Measurements from ENCODE around the gene NCOA3. TPM values are rescaled to one million over a fixed set of nuclear protein-coding genes. Genes with fewer than 3 reads are reported as not detected.

The NCOA3 gene
- total and polyA plus RNA-seq, 2 experiments from 2014 or later: 6.7 to 16.2 TPM

DNA sequence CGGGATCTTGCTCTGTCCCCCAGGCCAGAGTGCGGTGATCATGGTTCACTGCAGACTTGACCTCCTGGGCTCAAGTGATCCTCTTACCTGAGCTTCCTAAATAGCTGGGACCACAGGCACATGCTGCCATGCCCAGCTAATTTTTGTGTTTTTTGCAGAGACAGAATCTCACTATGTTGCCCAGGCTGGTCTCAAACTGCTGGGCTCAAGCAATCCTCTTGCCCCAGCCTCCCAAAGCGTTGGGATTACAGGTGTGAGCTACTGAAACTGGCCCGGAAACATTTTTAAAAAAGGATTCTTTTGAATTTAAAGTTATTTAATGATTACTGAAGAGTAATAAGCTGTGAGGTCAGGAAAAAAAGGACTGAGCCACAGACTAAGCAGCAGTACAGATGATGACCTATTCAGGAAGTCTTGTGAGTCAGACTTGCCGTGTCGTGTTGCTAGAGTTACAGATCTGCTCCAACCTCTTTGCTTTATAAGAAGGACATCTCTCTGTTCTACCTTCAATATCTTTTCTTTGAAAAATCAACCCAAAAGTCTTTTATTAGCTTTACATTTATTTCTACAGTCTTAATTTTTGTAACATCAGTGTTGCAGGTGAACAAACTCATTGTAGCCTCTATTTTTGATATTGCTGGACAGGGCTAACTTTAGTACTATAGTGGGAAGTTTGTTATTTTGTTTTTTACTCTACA lies 108.7 kb downstream of the NCOA3 start:
- TF ChIP-seq, protein P1, sequence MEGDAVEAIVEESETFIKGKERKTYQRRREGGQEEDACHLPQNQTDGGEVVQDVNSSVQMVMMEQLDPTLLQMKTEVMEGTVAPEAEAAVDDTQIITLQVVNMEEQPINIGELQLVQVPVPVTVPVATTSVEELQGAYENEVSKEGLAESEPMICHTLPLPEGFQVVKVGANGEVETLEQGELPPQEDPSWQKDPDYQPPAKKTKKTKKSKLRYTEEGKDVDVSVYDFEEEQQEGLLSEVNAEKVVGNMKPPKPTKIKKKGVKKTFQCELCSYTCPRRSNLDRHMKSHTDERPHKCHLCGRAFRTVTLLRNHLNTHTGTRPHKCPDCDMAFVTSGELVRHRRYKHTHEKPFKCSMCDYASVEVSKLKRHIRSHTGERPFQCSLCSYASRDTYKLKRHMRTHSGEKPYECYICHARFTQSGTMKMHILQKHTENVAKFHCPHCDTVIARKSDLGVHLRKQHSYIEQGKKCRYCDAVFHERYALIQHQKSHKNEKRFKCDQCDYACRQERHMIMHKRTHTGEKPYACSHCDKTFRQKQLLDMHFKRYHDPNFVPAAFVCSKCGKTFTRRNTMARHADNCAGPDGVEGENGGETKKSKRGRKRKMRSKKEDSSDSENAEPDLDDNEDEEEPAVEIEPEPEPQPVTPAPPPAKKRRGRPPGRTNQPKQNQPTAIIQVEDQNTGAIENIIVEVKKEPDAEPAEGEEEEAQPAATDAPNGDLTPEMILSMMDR (IDR thresholded peaks at IDR 0.05; ENCODE audit: low read depth, low read length): no peak
- H3K27me3 ChIP-seq: no peaks in the 10 kb centered on the region
- H3K4me3 ChIP-seq: no peak overlapping the region
- H3K36me3 ChIP-seq: no peaks in the 10 kb centered on the region
- no peaks in the 10 kb centered on the region for H3K9me3 ChIP-seq (ENCODE audit: low read depth)
- H3K4me1 ChIP-seq (ENCODE audit: low read depth): no peaks in the 10 kb centered on the region
- no peak overlapping the region for H3K27ac ChIP-seq
- DNase-seq (ENCODE audit: low read depth in 1 of 2, low spot score in 1 of 2): peak in 1 of 2 donors; percentile 85

DNA sequence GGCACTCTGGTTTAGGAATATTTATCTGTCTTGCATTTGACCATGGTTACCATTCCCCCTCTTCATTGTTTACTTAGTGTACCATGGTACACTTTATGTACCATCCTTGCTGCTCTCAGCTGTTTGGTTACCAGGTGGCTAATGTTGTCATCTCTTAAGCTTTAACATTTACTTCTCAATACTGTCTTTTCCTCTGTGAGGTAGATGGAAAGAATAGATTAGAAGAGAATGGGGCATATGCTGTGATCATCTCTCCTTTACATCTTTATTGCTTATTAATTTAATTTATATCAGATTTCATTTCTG lies 109.2 kb downstream of the NCOA3 start:
- Histone ChIP-seq H3K4me1 (ENCODE audit: low read depth) (no peaks in the 10 kb centered on the region), H3K36me3 (no peaks in the 10 kb centered on the region), H3K9me3 (ENCODE audit: low read depth) (no peaks in the 10 kb centered on the region), H3K4me3 (no peak overlapping the region), H3K27ac (no peak overlapping the region), H3K27me3 (no peaks in the 10 kb centered on the region)
- no peak for DNase-seq (ENCODE audit: low read depth in 1 of 2, low spot score in 1 of 2)
- TF ChIP-seq, protein P1 (IDR thresholded peaks at IDR 0.05; ENCODE audit: low read depth, low read length): no peak

DNA sequence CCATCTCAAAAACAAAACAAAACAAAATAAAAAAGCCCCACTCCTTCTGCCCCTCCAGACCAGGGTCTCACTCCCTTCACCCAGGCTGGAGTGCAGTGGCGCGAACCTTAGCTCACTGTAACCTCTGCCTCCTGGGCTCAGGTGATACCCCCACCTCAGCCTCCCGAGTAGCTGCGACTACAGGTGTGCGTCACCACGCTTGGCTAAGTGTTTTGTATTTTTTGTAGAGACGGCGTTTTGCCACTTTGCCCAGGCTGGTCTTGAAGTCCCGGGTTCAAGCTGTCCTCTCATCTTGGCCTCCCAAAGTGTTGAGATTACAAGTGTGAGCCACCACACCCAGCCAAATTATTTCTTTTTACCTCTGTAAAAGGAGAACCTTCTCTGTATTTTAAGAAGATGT lies 110.1 kb downstream of the NCOA3 start:
- TF ChIP-seq, protein P1 (IDR thresholded peaks at IDR 0.05; ENCODE audit: low read depth, low read length): no peak
- Histone ChIP-seq H3K4me3 (no peak overlapping the region), H3K9me3 (ENCODE audit: low read depth) (no peaks in the 10 kb centered on the region), H3K4me1 (ENCODE audit: low read depth) (no peaks in the 10 kb centered on the region), H3K27me3 (no peaks in the 10 kb centered on the region), H3K36me3 (no peaks in the 10 kb centered on the region), H3K27ac (no peak overlapping the region)
- DNase-seq (ENCODE audit: low read depth in 1 of 2, low spot score in 1 of 2): no peak

DNA sequence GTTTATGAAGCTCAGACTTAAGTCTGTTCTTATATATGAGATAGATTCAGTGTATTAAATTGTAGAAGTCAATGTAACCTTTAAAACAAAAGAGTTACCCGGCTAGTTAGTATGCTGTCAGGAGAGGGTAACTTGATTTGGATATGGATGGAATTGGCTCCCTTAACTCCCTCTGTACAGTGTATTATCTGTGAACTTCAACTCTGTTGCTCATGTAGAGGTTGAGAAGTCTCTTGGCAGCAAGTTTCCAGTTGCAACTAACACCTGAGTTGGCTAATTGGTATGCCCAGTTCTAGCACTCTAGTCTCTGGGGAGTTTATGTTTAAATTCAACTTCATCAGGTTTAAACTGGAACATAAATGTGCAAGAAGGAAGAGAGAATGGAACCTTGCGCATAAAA lies 111.0 kb downstream of the NCOA3 start:
- Histone ChIP-seq H3K27me3 (no peaks in the 10 kb centered on the region), H3K36me3 (no peaks in the 10 kb centered on the region), H3K4me1 (ENCODE audit: low read depth) (no peaks in the 10 kb centered on the region), H3K4me3 (no peak overlapping the region), H3K9me3 (ENCODE audit: low read depth) (no peaks in the 10 kb centered on the region), H3K27ac (no peak overlapping the region)
- TF ChIP-seq, protein P1 (IDR thresholded peaks at IDR 0.05; ENCODE audit: low read depth, low read length): no peak
- no peak for DNase-seq (ENCODE audit: low read depth in 1 of 2, low spot score in 1 of 2)

DNA sequence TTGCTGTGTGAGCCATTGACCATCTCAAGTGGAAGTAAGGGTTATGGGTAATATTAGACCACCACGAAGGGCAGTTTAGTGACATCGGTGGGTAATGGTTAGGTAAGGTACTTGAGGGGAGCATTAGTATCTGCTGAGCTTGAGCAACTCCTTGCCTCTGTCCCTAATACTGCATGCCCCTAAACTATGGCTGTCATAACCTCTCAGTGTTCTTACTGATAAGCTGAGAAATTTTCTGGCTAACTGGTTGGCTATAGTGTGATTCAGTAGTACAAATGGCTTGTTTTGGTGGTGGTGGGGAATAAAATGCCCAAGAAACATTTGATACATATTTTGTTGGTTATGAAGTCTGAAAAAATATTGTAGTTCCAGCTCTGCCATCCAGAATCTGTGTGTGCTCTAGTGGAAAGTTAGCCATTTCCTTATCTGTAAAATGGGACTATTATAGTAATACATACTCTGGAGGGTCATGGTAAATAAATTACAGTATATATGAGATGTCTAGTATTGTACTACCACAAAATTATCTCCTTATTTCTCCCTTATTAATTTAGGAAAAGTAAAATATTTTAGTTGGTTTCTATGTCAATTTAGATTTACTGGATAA lies 113.1 kb downstream of the NCOA3 start:
- no peaks in the 10 kb centered on the region for H3K36me3 ChIP-seq
- H3K27me3 ChIP-seq: no peaks in the 10 kb centered on the region
- H3K27ac ChIP-seq: no peak overlapping the region
- TF ChIP-seq, protein P1 (IDR thresholded peaks at IDR 0.05; ENCODE audit: low read depth, low read length): no peak
- no peak overlapping the region for H3K4me3 ChIP-seq
- no peak for DNase-seq (ENCODE audit: low read depth in 1 of 2, low spot score in 1 of 2)
- H3K4me1 ChIP-seq (ENCODE audit: low read depth): no peaks in the 10 kb centered on the region
- H3K9me3 ChIP-seq (ENCODE audit: low read depth): no peaks in the 10 kb centered on the region

Data from cardiac muscle cell (in vitro differentiated cells and primary cell).